ENCODE measurements around the gene LDLR. TPM values are rescaled to one million over a fixed set of nuclear protein-coding genes. Genes with fewer than 3 reads are reported as not detected.
A peak's percentile ranks its signal among the peaks of the same experiment; 100 is the strongest.
"Not testable (repeated sequence)": the region's sequence is repeated elsewhere in the genome, so short reads cannot be mapped to it uniquely, and the experiment has no call there.

Gene LDLR
- total RNA-seq, 2 experiments from 2014 or later: 117 to 123 TPM

DNA sequence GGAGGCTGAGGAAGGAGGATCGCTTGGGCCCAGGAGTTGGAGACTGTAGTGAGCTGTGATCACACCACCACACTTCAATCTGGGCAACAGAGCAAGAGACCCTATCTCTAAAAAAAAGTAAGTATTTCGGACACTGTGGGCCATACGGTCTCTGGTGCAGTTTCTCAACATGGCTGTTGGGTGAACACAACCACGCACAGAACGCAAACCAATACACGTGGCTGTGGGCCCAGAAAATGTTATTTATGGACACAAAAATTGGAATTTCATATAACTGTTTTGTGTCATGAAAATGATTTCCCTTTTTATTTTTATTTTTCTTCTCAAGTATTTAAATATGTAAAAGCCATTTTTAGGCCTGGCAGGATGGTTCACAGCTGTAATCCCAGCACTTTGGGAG lies 19.5 kb downstream of the LDLR start:
- CTCF ChIA-PET: no interaction called here
- Mint-ChIP-seq H3K27me3 (ENCODE audit: low read depth) (no peaks in the 10 kb centered on the region), H3K9me3 (ENCODE audit: insufficient read depth) (no peaks in the 10 kb centered on the region), H3K36me3 (ENCODE audit: low read depth) (peaks cover 60% of the 10 kb centered on the region), H3K4me3 (no peak overlapping the region), H3K27ac (no peak overlapping the region), H3K4me1 (ENCODE audit: low read depth) (no peaks in the 10 kb centered on the region)
- DNase-seq: no peak
- ATAC-seq: no peak
- POLR2A ChIA-PET: no interaction called here

DNA sequence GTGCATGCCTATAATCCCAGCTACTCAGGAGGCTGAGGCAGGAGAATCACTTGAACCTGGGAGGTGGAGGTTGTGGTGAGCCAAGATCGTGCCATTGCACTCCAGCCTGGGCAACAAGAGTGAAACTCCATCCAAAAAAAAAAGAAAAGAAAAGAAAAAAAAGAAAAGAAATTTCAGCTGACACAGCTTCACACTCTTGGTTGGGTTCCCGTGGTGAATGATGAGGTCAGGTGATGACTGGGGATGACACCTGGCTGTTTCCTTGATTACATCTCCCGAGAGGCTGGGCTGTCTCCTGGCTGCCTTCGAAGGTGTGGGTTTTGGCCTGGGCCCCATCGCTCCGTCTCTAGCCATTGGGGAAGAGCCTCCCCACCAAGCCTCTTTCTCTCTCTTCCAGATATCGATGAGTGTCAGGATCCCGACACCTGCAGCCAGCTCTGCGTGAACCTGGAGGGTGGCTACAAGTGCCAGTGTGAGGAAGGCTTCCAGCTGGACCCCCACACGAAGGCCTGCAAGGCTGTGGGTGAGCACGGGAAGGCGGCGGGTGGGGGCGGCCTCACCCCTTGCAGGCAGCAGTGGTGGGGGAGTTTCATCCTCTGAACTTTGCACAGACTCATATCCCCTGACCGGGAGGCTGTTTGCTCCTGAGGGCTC lies 22.0 kb downstream of the LDLR start:
- no peak for DNase-seq
- peaks cover 60% of the 10 kb centered on the region for H3K36me3 Mint-ChIP-seq (ENCODE audit: low read depth)
- no peak overlapping the region for H3K4me3 Mint-ChIP-seq
- H3K9me3 Mint-ChIP-seq (ENCODE audit: insufficient read depth): no peaks in the 10 kb centered on the region
- ATAC-seq: peak; percentile 19
- no peak overlapping the region for H3K27ac Mint-ChIP-seq
- ChIA-PET CTCF (interaction anchor here (0.6 kb wide), 1 partner anchor 15 kb away, joined by 3 read pairs; no protein-coding TSS in a partner anchor), POLR2A (no interaction called here)
- no peaks in the 10 kb centered on the region for H3K4me1 Mint-ChIP-seq (ENCODE audit: low read depth)
- no peaks in the 10 kb centered on the region for H3K27me3 Mint-ChIP-seq (ENCODE audit: low read depth)

DNA sequence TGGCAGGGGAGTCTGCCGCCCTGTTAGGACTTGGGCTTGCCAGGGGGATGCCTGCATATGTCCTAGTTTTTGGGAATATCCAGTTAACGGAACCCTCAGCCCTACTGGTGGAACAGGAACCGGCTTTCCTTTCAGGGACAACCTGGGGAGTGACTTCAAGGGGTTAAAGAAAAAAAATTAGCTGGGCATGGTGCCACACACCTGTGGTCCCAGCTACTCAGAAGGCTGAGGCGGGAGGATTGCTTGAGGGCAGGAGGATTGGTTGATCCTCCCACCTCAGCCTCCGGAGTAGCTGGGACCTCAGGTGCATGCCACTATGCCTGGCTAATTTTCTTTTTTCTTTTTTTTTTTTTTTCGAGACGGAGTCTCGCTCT lies 22.5 kb downstream of the LDLR start:
- POLR2A ChIA-PET: no interaction called here
- peaks cover 61% of the 10 kb centered on the region for H3K36me3 Mint-ChIP-seq (ENCODE audit: low read depth)
- no peaks in the 10 kb centered on the region for H3K4me1 Mint-ChIP-seq (ENCODE audit: low read depth)

DNA sequence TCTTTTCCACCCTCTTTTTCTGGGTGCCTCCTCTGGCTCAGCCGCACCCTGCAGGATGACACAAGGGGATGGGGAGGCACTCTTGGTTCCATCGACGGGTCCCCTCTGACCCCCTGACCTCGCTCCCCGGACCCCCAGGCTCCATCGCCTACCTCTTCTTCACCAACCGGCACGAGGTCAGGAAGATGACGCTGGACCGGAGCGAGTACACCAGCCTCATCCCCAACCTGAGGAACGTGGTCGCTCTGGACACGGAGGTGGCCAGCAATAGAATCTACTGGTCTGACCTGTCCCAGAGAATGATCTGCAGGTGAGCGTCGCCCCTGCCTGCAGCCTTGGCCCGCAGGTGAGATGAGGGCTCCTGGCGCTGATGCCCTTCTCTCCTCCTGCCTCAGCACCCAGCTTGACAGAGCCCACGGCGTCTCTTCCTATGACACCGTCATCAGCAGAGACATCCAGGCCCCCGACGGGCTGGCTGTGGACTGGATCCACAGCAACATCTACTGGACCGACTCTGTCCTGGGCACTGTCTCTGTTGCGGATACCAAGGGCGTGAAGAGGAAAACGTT lies 24.0 kb downstream of the LDLR start:
- DNase-seq (no peak), ATAC-seq (no peak)
- POLR2A ChIA-PET: no interaction called here
- Mint-ChIP-seq H3K27ac (no peak overlapping the region), H3K9me3 (ENCODE audit: insufficient read depth) (no peaks in the 10 kb centered on the region), H3K4me1 (ENCODE audit: low read depth) (no peaks in the 10 kb centered on the region), H3K4me3 (no peak overlapping the region), H3K27me3 (ENCODE audit: low read depth) (no peaks in the 10 kb centered on the region), H3K36me3 (ENCODE audit: low read depth) (peaks cover 63% of the 10 kb centered on the region)
- CTCF ChIA-PET: interaction anchor here (2.7 kb wide), 1 partner anchor 13 kb away, joined by 7 read pairs; no protein-coding TSS in a partner anchor

More for the DNA sequence above, 22.5 kb downstream of the LDLR start:
- peak; percentile 7 for ATAC-seq
- Mint-ChIP-seq H3K27me3 (ENCODE audit: low read depth) (no peaks in the 10 kb centered on the region), H3K9me3 (ENCODE audit: insufficient read depth) (no peaks in the 10 kb centered on the region), H3K4me3 (no peak overlapping the region), H3K27ac (no peak overlapping the region)
- CTCF ChIA-PET: interaction anchor here (2.7 kb wide), 1 partner anchor 14 kb away, joined by 7 read pairs; no protein-coding TSS in a partner anchor
- DNase-seq: no peak

DNA sequence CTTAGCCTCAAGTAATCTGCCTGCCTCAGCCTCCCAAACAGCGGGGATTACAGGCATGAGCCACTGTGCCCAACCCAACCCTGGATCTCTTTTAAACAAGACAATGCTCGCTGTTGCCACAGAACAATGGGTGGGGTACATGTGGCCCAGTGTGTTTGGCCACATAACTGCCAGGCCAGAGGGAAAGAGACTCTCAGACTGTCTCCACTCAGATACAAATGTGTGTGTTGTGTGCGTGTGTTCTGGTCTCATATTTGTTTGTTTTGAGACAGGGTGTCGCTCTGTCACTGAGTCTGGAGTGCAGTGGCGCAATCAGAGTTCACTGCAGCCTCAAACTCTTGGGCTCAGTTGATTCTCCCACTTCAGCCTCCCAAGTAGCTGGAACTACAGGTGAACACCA lies 25.8 kb downstream of the LDLR start:
- CTCF ChIA-PET: interaction anchor here (1.3 kb wide), 2 partner anchors 12 to 79 kb away, joined by 3 to 7 read pairs; no protein-coding TSS in a partner anchor
- Mint-ChIP-seq H3K27ac (no peak overlapping the region), H3K4me3 (no peak overlapping the region), H3K9me3 (ENCODE audit: insufficient read depth) (no peaks in the 10 kb centered on the region), H3K36me3 (ENCODE audit: low read depth) (peaks cover 69% of the 10 kb centered on the region), H3K27me3 (ENCODE audit: low read depth) (no peaks in the 10 kb centered on the region), H3K4me1 (ENCODE audit: low read depth) (no peaks in the 10 kb centered on the region)
- POLR2A ChIA-PET: no interaction called here
- DNase-seq (no peak), ATAC-seq (no peak)

DNA sequence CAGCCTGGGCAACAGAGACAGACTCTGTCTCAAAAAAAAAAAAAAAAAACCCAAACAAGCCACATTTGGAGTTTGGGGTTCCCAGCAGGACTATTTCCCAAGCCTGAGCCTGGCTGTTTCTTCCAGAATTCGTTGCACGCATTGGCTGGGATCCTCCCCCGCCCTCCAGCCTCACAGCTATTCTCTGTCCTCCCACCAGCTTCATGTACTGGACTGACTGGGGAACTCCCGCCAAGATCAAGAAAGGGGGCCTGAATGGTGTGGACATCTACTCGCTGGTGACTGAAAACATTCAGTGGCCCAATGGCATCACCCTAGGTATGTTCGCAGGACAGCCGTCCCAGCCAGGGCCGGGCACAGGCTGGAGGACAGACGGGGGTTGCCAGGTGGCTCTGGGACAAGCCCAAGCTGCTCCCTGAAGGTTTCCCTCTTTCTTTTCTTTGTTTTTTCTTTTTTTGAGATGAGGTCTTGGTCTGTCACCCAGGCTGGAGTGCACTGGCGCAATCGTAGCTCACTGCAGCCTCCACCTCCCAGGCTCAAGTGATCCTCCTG lies 26.7 kb downstream of the LDLR start:
- peaks cover 71% of the 10 kb centered on the region for H3K36me3 Mint-ChIP-seq (ENCODE audit: low read depth)
- H3K9me3 Mint-ChIP-seq (ENCODE audit: insufficient read depth): no peaks in the 10 kb centered on the region
- H3K4me3 Mint-ChIP-seq: no peak overlapping the region
- no peak overlapping the region for H3K27ac Mint-ChIP-seq
- ChIA-PET POLR2A (interaction anchor here (0.6 kb wide), 1 partner anchor 48 kb away, joined by 3 read pairs; no protein-coding TSS in a partner anchor), CTCF (interaction anchor here (0.6 to 1.3 kb wide), 2 partner anchors 11 to 154 kb away, joined by 4 to 7 read pairs; no protein-coding TSS in a partner anchor)
- ATAC-seq (no peak), DNase-seq (no peak)
- H3K4me1 Mint-ChIP-seq (ENCODE audit: low read depth): no peaks in the 10 kb centered on the region
- H3K27me3 Mint-ChIP-seq (ENCODE audit: low read depth): no peaks in the 10 kb centered on the region

DNA sequence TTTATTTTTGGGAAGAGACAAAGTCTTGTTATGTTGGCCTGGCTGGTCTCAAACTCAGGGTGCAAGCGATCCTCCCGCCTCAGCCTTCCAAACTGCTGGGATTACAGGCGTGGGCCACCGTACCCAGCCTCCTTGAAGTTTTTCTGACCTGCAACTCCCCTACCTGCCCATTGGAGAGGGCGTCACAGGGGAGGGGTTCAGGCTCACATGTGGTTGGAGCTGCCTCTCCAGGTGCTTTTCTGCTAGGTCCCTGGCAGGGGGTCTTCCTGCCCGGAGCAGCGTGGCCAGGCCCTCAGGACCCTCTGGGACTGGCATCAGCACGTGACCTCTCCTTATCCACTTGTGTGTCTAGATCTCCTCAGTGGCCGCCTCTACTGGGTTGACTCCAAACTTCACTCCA lies 27.2 kb downstream of the LDLR start:
- no peaks in the 10 kb centered on the region for H3K27me3 Mint-ChIP-seq (ENCODE audit: low read depth)
- POLR2A ChIA-PET: interaction anchor here (0.6 kb wide), 1 partner anchor 48 kb away, joined by 3 read pairs; no protein-coding TSS in a partner anchor
- no peaks in the 10 kb centered on the region for H3K9me3 Mint-ChIP-seq (ENCODE audit: insufficient read depth)
- ATAC-seq (no peak), DNase-seq (no peak)
- H3K4me3 Mint-ChIP-seq: no peak overlapping the region
- CTCF ChIA-PET: interaction anchor here (0.6 kb wide), 1 partner anchor 154 kb away, joined by 4 read pairs; no protein-coding TSS in a partner anchor
- peaks cover 68% of the 10 kb centered on the region for H3K36me3 Mint-ChIP-seq (ENCODE audit: low read depth)
- H3K4me1 Mint-ChIP-seq (ENCODE audit: low read depth): no peaks in the 10 kb centered on the region
- no peak overlapping the region for H3K27ac Mint-ChIP-seq

DNA sequence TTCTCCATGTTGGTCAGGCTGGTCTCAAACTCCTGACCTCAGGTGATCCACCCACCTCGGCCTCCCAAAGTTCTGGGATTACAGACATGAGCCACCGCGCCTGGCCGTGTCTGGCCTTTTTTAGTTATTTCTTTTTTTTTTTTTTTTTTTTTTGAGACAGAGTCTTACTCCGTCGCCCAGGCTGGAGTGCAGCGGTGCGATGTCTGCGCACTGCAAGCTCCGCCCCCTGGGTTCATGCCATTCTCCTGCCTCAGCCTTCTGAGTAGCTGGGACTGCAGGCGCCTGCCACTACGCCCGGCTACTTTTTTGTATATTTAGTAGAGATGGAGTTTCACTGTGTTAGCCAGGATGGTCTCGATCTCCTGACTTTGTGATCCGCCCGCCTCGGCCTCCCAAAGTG lies 32.7 kb downstream of the LDLR start:
- H3K27me3 Mint-ChIP-seq (ENCODE audit: low read depth); POLR2A ChIA-PET; DNase-seq; H3K27ac Mint-ChIP-seq; H3K4me1 Mint-ChIP-seq (ENCODE audit: low read depth); CTCF ChIA-PET; ATAC-seq; H3K4me3 Mint-ChIP-seq; H3K9me3 Mint-ChIP-seq (ENCODE audit: insufficient read depth): not testable (repeated sequence)
- peaks cover 55% of the 10 kb centered on the region for H3K36me3 Mint-ChIP-seq (ENCODE audit: low read depth)

DNA sequence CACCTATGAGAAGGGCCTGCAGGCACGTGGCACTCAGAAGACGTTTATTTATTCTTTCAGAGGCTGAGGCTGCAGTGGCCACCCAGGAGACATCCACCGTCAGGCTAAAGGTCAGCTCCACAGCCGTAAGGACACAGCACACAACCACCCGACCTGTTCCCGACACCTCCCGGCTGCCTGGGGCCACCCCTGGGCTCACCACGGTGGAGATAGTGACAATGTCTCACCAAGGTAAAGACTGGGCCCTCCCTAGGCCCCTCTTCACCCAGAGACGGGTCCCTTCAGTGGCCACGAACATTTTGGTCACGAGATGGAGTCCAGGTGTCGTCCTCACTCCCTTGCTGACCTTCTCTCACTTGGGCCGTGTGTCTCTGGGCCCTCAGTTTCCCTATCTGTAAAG lies 33.9 kb downstream of the LDLR start:
- DNase-seq (no peak), ATAC-seq (no peak)
- H3K4me3 Mint-ChIP-seq: no peak overlapping the region
- H3K9me3 Mint-ChIP-seq (ENCODE audit: insufficient read depth): no peaks in the 10 kb centered on the region
- CTCF ChIA-PET: no interaction called here
- POLR2A ChIA-PET: interaction anchor here (0.7 kb wide), 1 partner anchor 30 kb away, joined by 3 read pairs; no protein-coding TSS in a partner anchor
- H3K27me3 Mint-ChIP-seq (ENCODE audit: low read depth): no peaks in the 10 kb centered on the region
- H3K4me1 Mint-ChIP-seq (ENCODE audit: low read depth): peaks cover 2% of the 10 kb centered on the region
- peaks cover 56% of the 10 kb centered on the region for H3K36me3 Mint-ChIP-seq (ENCODE audit: low read depth)
- H3K27ac Mint-ChIP-seq: no peak overlapping the region

DNA sequence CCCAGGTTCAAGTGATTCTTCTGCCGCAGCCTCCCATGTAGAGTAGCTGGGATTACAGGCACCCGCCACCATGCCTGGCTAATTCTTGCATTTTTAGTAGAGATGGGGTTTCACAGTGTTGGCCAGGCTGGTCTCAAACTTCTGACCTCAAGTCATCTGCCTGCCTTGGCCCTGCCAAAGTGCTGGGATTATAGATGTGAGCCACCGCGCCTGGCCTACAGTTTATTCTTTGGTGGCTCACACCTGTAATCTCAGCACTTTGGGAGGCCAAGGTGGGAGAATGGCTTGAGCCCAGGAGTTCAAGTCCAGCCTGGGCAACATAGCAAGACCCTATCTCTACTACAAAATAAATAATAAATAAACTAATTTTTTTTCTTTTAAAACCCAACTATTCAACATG lies 34.9 kb downstream of the LDLR start:
- H3K9me3 Mint-ChIP-seq (ENCODE audit: insufficient read depth); DNase-seq; H3K4me3 Mint-ChIP-seq; H3K27me3 Mint-ChIP-seq (ENCODE audit: low read depth); ATAC-seq; H3K27ac Mint-ChIP-seq; H3K4me1 Mint-ChIP-seq (ENCODE audit: low read depth); POLR2A ChIA-PET: not testable (repeated sequence)
- CTCF ChIA-PET: interaction anchor here (1.2 to 3.4 kb wide), 2 partner anchors 14 to 88 kb away, joined by 3 to 40 read pairs; no protein-coding TSS in a partner anchor
- peaks cover 52% of the 10 kb centered on the region for H3K36me3 Mint-ChIP-seq (ENCODE audit: low read depth)

DNA sequence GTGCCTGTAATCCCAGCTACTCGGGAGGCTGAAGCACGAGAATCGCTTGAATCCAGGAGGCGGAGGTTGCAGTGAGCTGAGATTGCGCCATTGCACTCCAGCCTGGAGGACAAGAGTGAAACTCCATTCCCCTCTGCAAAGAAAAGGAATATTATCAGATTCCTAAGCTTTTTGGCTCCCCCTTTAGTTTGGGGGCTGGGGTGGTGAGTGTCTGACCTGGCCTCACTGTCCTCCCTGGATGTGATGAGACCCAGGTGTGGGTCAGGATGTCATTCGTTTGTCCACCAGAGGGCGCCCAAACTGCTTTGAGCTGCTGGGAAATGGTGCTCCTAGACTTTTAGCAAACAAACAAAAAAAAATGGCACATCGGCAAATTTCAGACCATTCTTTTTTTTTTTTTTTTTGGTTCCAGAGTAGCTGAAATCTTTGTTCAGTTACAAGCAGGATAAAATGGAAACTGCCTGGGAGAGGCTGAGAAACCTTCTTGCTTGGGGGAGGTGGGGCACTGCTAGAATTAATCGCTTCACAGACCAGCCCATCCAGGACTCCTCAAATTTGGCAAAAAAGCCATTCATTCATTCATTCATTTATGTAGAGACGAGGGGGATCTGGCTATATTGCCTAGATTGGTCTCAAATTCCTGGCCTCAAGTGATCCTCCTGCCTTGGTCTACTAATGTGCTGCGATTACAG lies 36.9 kb downstream of the LDLR start:
- no peaks in the 10 kb centered on the region for H3K9me3 Mint-ChIP-seq (ENCODE audit: insufficient read depth)
- peaks cover 49% of the 10 kb centered on the region for H3K36me3 Mint-ChIP-seq (ENCODE audit: low read depth)
- POLR2A ChIA-PET: interaction anchor here (0.6 to 0.9 kb wide), 2 partner anchors 9 to 30 kb away, joined by 3 read pairs; no protein-coding TSS in a partner anchor
- H3K27me3 Mint-ChIP-seq (ENCODE audit: low read depth): no peaks in the 10 kb centered on the region
- H3K27ac Mint-ChIP-seq: no peak overlapping the region
- CTCF ChIA-PET: interaction anchor here (0.6 to 3.4 kb wide), 36 partner anchors 8 to 876 kb away, joined by 3 to 40 read pairs (median 3); partner anchors contain the start of genes LDLR, SPC24 and SWSAP1
- peaks cover 2% of the 10 kb centered on the region for H3K4me1 Mint-ChIP-seq (ENCODE audit: low read depth)
- DNase-seq: peak; percentile 82
- H3K4me3 Mint-ChIP-seq: no peak overlapping the region
- peak; percentile 63 for ATAC-seq

All from activated CD8-positive, alpha-beta T cell treated with anti-CD3 and anti-CD28 coated beads, Interleukin-2, amount 10 ng/mL, durations not matched to agents 7 days and 5 days (primary cell).